NB4 (cell line): Measurements from ENCODE around the gene BSG.
A peak's percentile ranks its signal among the peaks of the same experiment; 100 is the strongest.
"Not testable (repeated sequence)": the region's sequence is repeated elsewhere in the genome, so short reads cannot be mapped to it uniquely, and the experiment has no call there.

Source experiments
- DNase-seq: peaks from one replicate; pipeline ENCODE4 v3.0.0; 2010; ENCODE audit warnings: low read depth
- H3K4me3 ChIP-seq: one replicate; pipeline ENCODE4 v1.5.1; 2011; ENCODE audit warnings: mild to moderate bottlenecking, low read depth, low read length, moderate library complexity
- MYC ChIP-seq: IDR thresholded peaks from 2 replicates; pipeline ENCODE4 v1.6.1; 2011; ENCODE audit warnings: low read depth, low read length
- POLR2A ChIP-seq: IDR thresholded peaks from 2 replicates; pipeline ENCODE4 v1.6.1; 2011; ENCODE audit warnings: mild to moderate bottlenecking; ENCODE audit not compliant: insufficient read length; ENCODE audit errors: extremely low read depth
- TF ChIP-seq, protein P1 (sequence below): IDR thresholded peaks from one replicate; pipeline ENCODE4 v1.5.1; 2012; ENCODE audit warnings: low read depth, low read length
- TF ChIP-seq, protein P2 (sequence below): IDR thresholded peaks from 2 replicates; pipeline ENCODE4 v1.6.1; 2011; ENCODE audit warnings: low read depth, low read length

The BSG gene

DNA sequence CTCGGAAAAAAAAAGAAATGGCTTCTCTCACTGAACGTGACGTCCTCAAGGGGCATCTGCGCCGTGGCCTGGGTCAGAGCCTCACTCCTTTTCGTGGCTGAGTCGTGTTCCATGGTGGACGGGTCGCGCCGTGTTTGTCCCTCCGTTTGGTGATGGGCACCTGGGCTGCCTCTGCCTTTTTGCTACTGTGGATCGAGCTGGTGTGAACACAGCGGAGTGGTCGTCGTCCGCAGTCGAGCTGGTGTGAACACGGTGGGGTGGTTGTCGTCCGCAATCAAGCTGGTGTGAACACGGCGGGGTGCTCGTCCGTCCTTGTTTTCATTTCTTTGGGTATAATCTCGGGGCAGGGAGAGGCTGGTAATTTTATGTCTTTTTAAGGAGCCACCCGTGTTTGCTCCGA, 28.9 kb downstream of the BSG start:
- DNase-seq, result no peak
- no peak for TF ChIP-seq POLR2A
- TF ChIP-seq, protein P1, sequence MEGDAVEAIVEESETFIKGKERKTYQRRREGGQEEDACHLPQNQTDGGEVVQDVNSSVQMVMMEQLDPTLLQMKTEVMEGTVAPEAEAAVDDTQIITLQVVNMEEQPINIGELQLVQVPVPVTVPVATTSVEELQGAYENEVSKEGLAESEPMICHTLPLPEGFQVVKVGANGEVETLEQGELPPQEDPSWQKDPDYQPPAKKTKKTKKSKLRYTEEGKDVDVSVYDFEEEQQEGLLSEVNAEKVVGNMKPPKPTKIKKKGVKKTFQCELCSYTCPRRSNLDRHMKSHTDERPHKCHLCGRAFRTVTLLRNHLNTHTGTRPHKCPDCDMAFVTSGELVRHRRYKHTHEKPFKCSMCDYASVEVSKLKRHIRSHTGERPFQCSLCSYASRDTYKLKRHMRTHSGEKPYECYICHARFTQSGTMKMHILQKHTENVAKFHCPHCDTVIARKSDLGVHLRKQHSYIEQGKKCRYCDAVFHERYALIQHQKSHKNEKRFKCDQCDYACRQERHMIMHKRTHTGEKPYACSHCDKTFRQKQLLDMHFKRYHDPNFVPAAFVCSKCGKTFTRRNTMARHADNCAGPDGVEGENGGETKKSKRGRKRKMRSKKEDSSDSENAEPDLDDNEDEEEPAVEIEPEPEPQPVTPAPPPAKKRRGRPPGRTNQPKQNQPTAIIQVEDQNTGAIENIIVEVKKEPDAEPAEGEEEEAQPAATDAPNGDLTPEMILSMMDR, result no peak

DNA sequence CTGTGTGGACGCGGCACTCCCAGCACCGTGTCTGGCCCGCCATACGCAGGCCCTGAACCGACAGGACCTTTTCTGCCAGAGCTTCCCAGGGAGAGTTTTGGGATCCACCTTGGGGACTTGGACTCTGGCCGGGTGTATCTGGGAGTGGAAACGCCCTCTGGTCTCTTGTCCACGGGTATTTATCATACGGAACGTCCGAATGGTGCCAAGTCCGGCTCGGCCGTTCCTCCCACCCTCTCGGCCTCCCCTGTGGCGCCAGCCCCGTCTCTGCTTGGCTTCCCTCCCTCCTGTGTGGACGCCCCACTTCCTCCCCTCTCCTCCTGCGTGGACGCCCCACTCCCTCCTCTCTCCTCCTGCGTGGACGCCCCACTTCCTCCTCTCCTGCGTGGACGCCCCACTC, 29.4 kb downstream of the BSG start:
- TF ChIP-seq MYC, result no peak
- TF ChIP-seq, protein P1, result no peak
- no peak overlapping the region for H3K4me3 ChIP-seq
- no peak for DNase-seq

More for the DNA sequence above, 28.9 kb downstream of the BSG start:
- no peak overlapping the region for H3K4me3 ChIP-seq

DNA sequence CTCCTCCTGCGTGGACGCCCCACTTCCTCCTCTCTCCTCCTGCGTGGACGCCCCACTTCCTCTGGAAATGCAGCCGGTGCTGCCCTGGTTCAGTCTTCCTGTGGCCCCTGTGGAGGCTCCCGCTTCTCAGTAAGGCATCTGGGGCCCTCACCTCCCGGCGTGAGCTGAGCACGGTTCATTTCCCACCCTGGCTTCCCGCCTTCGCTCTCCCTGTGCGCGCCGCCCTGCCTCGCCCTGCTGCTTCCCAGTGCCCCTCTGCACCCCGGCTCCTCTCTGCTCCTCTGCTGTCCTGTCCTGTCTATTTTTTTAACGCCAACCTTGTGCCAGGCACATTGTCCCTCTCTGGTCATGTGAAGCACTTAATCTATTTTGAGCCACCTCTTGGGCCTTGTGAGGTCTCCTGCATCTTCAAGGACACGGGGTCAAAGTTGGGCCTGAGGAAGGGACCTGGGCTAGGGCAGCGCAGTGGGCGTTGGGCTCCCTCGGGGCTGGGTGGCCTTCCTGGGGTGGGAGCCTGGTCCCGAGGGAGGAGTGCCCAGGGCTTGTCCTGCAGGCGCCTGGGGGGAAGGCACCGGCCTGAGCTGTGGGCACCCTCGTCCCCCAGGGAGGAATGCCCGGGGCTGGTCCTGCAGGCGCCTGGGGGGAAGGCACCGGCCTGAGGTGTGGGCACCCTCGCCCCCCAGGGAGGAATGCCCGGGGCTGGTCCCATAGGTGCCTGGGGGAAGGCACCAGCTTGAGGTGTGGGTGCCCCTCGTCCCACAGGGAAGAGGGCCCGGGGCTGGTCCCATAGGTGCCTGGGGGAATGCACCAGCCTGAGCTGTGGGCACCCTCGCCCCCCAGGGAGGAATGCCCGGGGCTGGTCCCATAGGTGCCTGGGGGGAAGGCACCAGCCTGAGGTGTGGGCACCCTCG, 30.2 kb downstream of the BSG start:
- TF ChIP-seq MYC, result no peak
- no peak for TF ChIP-seq POLR2A
- TF ChIP-seq, protein P2, sequence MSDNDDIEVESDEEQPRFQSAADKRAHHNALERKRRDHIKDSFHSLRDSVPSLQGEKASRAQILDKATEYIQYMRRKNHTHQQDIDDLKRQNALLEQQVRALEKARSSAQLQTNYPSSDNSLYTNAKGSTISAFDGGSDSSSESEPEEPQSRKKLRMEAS, result no peak
- TF ChIP-seq, protein P1, result no peak
- DNase-seq, result no peak
- H3K4me3 ChIP-seq, result no peak overlapping the region

DNA sequence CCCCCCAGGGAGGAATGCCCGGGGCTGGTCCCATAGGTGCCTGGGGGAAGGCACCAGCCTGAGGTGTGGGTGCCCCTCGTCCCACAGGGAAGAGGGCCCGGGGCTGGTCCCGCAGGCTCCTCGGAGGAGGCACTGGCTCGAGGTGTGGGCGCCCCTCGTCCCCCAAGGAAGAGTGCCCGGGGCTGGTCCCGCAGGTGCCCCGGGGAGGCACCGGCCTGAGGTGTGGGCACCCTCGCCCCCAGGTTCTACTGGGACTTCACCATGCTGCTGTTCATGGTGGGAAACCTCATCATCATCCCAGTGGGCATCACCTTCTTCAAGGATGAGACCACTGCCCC, 30.9 kb downstream of the BSG start:
- H3K4me3 ChIP-seq, DNase-seq: not testable (repeated sequence)

DNA sequence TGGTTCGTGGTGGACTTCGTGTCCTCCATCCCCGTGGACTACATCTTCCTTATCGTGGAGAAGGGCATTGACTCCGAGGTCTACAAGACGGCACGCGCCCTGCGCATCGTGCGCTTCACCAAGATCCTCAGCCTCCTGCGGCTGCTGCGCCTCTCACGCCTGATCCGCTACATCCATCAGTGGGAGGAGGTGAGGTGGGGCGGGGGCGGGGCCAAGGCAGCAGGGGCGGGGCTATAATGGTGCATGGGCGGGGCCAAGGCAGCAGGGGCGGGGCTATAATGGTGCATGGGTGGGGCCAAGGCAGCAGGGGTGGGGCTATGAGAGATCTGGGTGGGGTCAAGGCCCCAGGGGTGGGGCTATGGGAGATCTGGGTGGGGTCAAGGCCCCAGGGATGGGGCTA, 31.4 kb downstream of the BSG start:
- DNase-seq, H3K4me3 ChIP-seq: not testable (repeated sequence)

DNA sequence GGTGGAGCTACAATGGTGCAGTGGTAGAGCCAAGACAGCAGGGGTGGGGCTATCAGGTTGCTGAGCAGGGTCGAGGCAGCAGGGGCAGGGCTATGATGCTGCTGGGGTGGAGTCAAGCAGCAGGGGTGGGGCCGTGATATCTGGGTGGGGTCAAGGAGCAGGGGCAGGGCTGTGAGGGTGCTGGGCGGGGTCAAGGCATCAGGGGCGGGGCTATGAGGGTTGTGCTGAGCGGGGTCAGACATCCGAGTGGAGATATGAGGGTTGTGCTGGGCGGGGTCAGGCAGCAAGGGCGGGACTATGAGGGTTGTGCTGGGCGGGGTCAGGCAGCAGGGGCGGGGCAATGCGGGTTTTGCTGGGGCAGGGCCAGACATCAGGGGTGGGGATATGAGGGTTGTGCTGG, 32.0 kb downstream of the BSG start:
- H3K4me3 ChIP-seq, result no peak overlapping the region

More for the DNA sequence above, 32.0 kb downstream of the BSG start:
- TF ChIP-seq, protein P1, result no peak
- TF ChIP-seq POLR2A (no peak), MYC (no peak)
- TF ChIP-seq, protein P2, result no peak
- peak; percentile 37 for DNase-seq
